Measurements from ENCODE around the gene FCHSD2.
"Not testable (repeated sequence)": the region's sequence is repeated elsewhere in the genome, so short reads cannot be mapped to it uniquely, and the experiment has no call there.

FCHSD2 gene

GRCh38 chr11:72813740-72814285, 328.3 kb downstream of the FCHSD2 start:
- DNase-seq: peak in 1 of 2 donors; percentile 81

- DNase-seq: peak; percentile 74 to 78
Observed at GRCh38 chr11:72812967-72813739, 329.0 kb downstream of the FCHSD2 start.

- DNase-seq: no peak
Observed at GRCh38 chr11:72812604-72812966, 329.5 kb downstream of the FCHSD2 start.

- DNase-seq: not testable (repeated sequence)
Observed at GRCh38 chr11:72811686-72812085, 330.4 kb downstream of the FCHSD2 start.

- DNase-seq: no peak
Observed at GRCh38 chr11:72808331-72808798, 333.8 kb downstream of the FCHSD2 start.

GRCh38 chr11:72807792-72808191, 334.3 kb downstream of the FCHSD2 start:
- no peak for DNase-seq

GRCh38 chr11:72807021-72807693, 335.0 kb downstream of the FCHSD2 start:
- DNase-seq: no peak

GRCh38 chr11:72806378-72806777, 335.7 kb downstream of the FCHSD2 start:
- DNase-seq: not testable (repeated sequence)

- DNase-seq: peak in 1 of 2 donors; percentile 35
Observed at GRCh38 chr11:72805216-72805615, 336.9 kb downstream of the FCHSD2 start.

- DNase-seq: no peak
Observed at GRCh38 chr11:72802822-72803221, 339.3 kb downstream of the FCHSD2 start.

GRCh38 chr11:72799441-72799840, 342.7 kb downstream of the FCHSD2 start:
- no peak for DNase-seq

GRCh38 chr11:72798361-72798760, 343.8 kb downstream of the FCHSD2 start:
- no peak for DNase-seq

GRCh38 chr11:72793425-72794367, 348.4 kb downstream of the FCHSD2 start, which contains the start of gene STARD10:
Gene STARD10 (minus strand): TSS chr11:72794047. CDS start chr11:72781181, 12,866 bp downstream.
- peak; percentile 95 for DNase-seq

- no peak for DNase-seq
Observed at GRCh38 chr11:72793076-72793424, 349.1 kb downstream of the FCHSD2 start.

- DNase-seq: no peak
Observed at GRCh38 chr11:72792437-72793021, 349.6 kb downstream of the FCHSD2 start.

GRCh38 chr11:72791228-72791627, 350.9 kb downstream of the FCHSD2 start:
- DNase-seq: not testable (repeated sequence)

- no peak for DNase-seq
Observed at GRCh38 chr11:72789493-72790131, 352.5 kb downstream of the FCHSD2 start.

GRCh38 chr11:72788241-72788640, 353.9 kb downstream of the FCHSD2 start:
- no peak for DNase-seq

- no peak for DNase-seq
Observed at GRCh38 chr11:72787216-72788104, 354.7 kb downstream of the FCHSD2 start.

All from CD4-positive, alpha-beta T cell treated with Interleukin-4 for 1 hour (primary cell).